ENCODE data around the gene TMEFF2. TPM values are rescaled to one million over a fixed set of nuclear protein-coding genes. Genes with fewer than 3 reads are reported as not detected.

TMEFF2 gene
- polyA plus RNA-seq, 1 of the 3 experiments (the other 2 are of a cell fraction) = 5.4 TPM

DNA sequence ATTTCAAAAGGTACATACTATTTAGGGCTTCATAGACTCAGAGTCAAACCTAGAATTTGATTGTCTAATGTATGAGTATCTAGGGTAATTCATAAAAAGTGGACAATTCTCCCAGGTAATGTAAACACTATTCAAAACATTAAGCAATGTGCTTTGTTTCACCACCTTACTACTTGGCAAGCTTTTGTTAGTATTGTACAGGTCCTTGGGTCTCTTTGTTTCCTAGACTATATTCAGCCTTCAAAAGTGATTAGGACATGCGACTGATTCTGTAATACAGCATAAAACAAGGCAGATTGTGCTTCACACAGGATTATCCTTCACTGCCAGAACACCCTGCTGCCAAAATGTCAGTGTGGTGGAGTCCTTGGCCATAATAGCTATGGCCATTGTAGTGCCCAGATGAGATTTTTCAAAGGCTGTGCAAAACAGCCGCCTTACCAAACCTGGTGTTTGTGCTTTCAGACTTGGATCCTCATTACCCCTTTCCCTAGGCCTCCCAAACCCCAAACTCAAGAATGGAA lies 257.8 kb downstream of the TMEFF2 start:
- H3K9me2 ChIP-seq = no peaks in the 10 kb centered on the region
- no peaks in the 10 kb centered on the region for H4K20me1 ChIP-seq (ENCODE audit: insufficient read depth)
- ChIA-PET POLR2A (no interaction called here), CTCF (interaction anchor here (0.8 kb wide), 1 partner anchor 11 kb away, joined by 3 read pairs; no protein-coding TSS in a partner anchor)
- no peak overlapping the region for H3K9ac ChIP-seq
- H2AFZ ChIP-seq (ENCODE audit: low read depth) = no peak overlapping the region
- H3K36me3 ChIP-seq (replicated peaks in 1 of 2; ENCODE audit: control insufficient read depth in 1 of 2, insufficient read depth in 2 of 2, low read length in 1 of 2) = no peaks in the 10 kb centered on the region
- no peak overlapping the region for H3K27ac ChIP-seq (ENCODE audit: low read depth in 2 of 2, low read length in 1 of 2)
- DNase-seq = no peak
- no peaks in the 10 kb centered on the region for H3F3A ChIP-seq (replicated peaks; ENCODE audit: insufficient read depth)
- no peaks in the 10 kb centered on the region for H3K27me3 ChIP-seq (ENCODE audit: insufficient read depth)
- no peak overlapping the region for H3K4me2 ChIP-seq
- no peaks in the 10 kb centered on the region for H3K9me3 ChIP-seq
- 96% methylated on average over 2 of the region's 2 CpGs for WGBS (ENCODE audit: low lambda C conversion rate)
- H3K4me3 ChIP-seq (ENCODE audit: low read depth in 2 of 2, low read length in 1 of 2) = no peak overlapping the region
- H3K79me2 ChIP-seq (ENCODE audit: insufficient read depth) = no peaks in the 10 kb centered on the region
- H3K4me1 ChIP-seq (ENCODE audit: control insufficient read depth in 1 of 2, insufficient read depth in 2 of 2, low read depth in 1 of 2, low read length in 1 of 2) = peaks cover 2 to 6% of the 10 kb centered on the region in 2 experiments; a peak in 3 of 4 replicates
- TF ChIP-seq FOXJ3 (CRISPR knock-in tag; IDR thresholded peaks at IDR 0.05) = no peak
- TF ChIP-seq RXRA (IDR thresholded peaks at IDR 0.05; ENCODE audit: borderline replicate concordance, low read depth) = no peak
- TF ChIP-seq, protein P1, sequence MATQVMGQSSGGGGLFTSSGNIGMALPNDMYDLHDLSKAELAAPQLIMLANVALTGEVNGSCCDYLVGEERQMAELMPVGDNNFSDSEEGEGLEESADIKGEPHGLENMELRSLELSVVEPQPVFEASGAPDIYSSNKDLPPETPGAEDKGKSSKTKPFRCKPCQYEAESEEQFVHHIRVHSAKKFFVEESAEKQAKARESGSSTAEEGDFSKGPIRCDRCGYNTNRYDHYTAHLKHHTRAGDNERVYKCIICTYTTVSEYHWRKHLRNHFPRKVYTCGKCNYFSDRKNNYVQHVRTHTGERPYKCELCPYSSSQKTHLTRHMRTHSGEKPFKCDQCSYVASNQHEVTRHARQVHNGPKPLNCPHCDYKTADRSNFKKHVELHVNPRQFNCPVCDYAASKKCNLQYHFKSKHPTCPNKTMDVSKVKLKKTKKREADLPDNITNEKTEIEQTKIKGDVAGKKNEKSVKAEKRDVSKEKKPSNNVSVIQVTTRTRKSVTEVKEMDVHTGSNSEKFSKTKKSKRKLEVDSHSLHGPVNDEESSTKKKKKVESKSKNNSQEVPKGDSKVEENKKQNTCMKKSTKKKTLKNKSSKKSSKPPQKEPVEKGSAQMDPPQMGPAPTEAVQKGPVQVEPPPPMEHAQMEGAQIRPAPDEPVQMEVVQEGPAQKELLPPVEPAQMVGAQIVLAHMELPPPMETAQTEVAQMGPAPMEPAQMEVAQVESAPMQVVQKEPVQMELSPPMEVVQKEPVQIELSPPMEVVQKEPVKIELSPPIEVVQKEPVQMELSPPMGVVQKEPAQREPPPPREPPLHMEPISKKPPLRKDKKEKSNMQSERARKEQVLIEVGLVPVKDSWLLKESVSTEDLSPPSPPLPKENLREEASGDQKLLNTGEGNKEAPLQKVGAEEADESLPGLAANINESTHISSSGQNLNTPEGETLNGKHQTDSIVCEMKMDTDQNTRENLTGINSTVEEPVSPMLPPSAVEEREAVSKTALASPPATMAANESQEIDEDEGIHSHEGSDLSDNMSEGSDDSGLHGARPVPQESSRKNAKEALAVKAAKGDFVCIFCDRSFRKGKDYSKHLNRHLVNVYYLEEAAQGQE (IDR thresholded peaks at IDR 0.05; ENCODE audit: low read depth, low read length) = no peak
- TF ChIP-seq USF1 (IDR thresholded peaks at IDR 0.05; ENCODE audit: borderline replicate concordance, low read depth) = no peak
- no peak for TF ChIP-seq CHD2 (IDR thresholded peaks at IDR 0.05; ENCODE audit: low read length, partially characterized antibody)
- no peak for TF ChIP-seq SMC3 (IDR thresholded peaks at IDR 0.05; ENCODE audit: low read depth, low read length)
- TF ChIP-seq GATA2 (CRISPR knock-in tag; IDR thresholded peaks at IDR 0.05) = no peak
- TF ChIP-seq MEF2A (IDR thresholded peaks at IDR 0.05; ENCODE audit: borderline replicate concordance, low read depth) = no peak
- TF ChIP-seq TAF1 (IDR thresholded peaks at IDR 0.05; ENCODE audit: borderline replicate concordance, low read depth, low read length) = no peak
- no peak for TF ChIP-seq ELF1 (IDR thresholded peaks at IDR 0.05)
- TF ChIP-seq USF2 (IDR thresholded peaks at IDR 0.05; ENCODE audit: borderline replicate concordance, low read depth, low read length) = no peak
- no peak for TF ChIP-seq SIN3A (IDR thresholded peaks at IDR 0.05; ENCODE audit: borderline replicate concordance, low read depth, low read length)
- no peak for TF ChIP-seq RCOR1 (IDR thresholded peaks at IDR 0.05; ENCODE audit: low read length)
- TF ChIP-seq FOSL2 (IDR thresholded peaks at IDR 0.05; ENCODE audit: borderline replicate concordance, low read depth) = no peak
- no peak for TF ChIP-seq FOXM1 (IDR thresholded peaks at IDR 0.05; ENCODE audit: low read depth)
- no peak for TF ChIP-seq MXI1 (IDR thresholded peaks at IDR 0.05; ENCODE audit: low read depth, low read length)
- no peak for TF ChIP-seq GABPA (IDR thresholded peaks at IDR 0.05; ENCODE audit: low read depth)
- no peak for TF ChIP-seq ZBTB33 (IDR thresholded peaks at IDR 0.05; ENCODE audit: borderline replicate concordance, low read depth)
- TF ChIP-seq, protein P2, sequence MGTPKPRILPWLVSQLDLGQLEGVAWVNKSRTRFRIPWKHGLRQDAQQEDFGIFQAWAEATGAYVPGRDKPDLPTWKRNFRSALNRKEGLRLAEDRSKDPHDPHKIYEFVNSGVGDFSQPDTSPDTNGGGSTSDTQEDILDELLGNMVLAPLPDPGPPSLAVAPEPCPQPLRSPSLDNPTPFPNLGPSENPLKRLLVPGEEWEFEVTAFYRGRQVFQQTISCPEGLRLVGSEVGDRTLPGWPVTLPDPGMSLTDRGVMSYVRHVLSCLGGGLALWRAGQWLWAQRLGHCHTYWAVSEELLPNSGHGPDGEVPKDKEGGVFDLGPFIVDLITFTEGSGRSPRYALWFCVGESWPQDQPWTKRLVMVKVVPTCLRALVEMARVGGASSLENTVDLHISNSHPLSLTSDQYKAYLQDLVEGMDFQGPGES (IDR thresholded peaks at IDR 0.05; ENCODE audit: low read depth, low read length) = no peak
- no peak for TF ChIP-seq TEAD4 (IDR thresholded peaks at IDR 0.05; ENCODE audit: borderline replicate concordance, insufficient read depth)
